SU-DHL-6 (cell line): ENCODE measurements around the gene AQR.
"Not testable (repeated sequence)": the region's sequence is repeated elsewhere in the genome, so short reads cannot be mapped to it uniquely, and the experiment has no call there.

ENCODE experiments used
- H2AFZ ChIP-seq: fragments of 200-600 bp; sonication (generic); 2 replicates; pipeline ENCODE4 v1.6.1; 2014; ENCODE audit warnings: low read depth, mild to moderate bottlenecking, moderate library complexity, mixed read lengths, antibody characterized with exemption, low read length; ENCODE audit not compliant: severe bottlenecking
- H3F3A ChIP-seq: fragments of 200-600 bp; shearing (Covaris generic); 2 replicates; pipeline ENCODE4 v1.6.0; 2016; ENCODE audit warnings: antibody characterized with exemption, mild to moderate bottlenecking; ENCODE audit not compliant: insufficient read depth
- H3K27ac ChIP-seq: fragments of 200-600 bp; sonication (generic); 2 replicates; pipeline ENCODE4 v1.5.1; 2016; ENCODE audit warnings: low read depth, mild to moderate bottlenecking, low read length, moderate library complexity, mixed read lengths
- H3K27me3 ChIP-seq: fragments of 200-600 bp; sonication (generic), shearing (Covaris generic); 2 replicates; pipeline ENCODE4 v1.6.0; 2014; ENCODE audit warnings: mild to moderate bottlenecking, low read length
- H3K36me3 ChIP-seq: fragments of 200-600 bp; sonication (generic); 2 replicates; pipeline ENCODE4 v1.6.1; 2014; ENCODE audit warnings: mild to moderate bottlenecking, low read length, mixed read lengths
- H3K4me2 ChIP-seq: fragments of 300-600, 200-600 bp; shearing (Covaris generic), sonication (generic); 2 replicates; pipeline ENCODE4 v1.6.0; 2014; ENCODE audit warnings: low read length, low read depth, mild to moderate bottlenecking; ENCODE audit not compliant: poor library complexity, severe bottlenecking
- H3K4me3 ChIP-seq: fragments of 200-600 bp; sonication (generic); 2 replicates; pipeline ENCODE4 v1.5.1; 2014; ENCODE audit warnings: antibody characterized with exemption, low read length, mild to moderate bottlenecking, mixed read lengths; ENCODE audit not compliant: insufficient read depth, poor library complexity, severe bottlenecking
- H3K79me2 ChIP-seq: fragments of 200-600 bp; sonication (generic); 2 replicates; pipeline ENCODE4 v1.6.1; 2014; ENCODE audit warnings: mild to moderate bottlenecking, low read length, moderate library complexity; ENCODE audit not compliant: insufficient read depth
- H3K9ac ChIP-seq: fragments of 200-600 bp; sonication (generic); 2 replicates; pipeline ENCODE4 v1.7.0; 2014; ENCODE audit warnings: mild to moderate bottlenecking, low read length
- H3K9me2 ChIP-seq: fragments of 200-600 bp; sonication (generic); replicated peaks from 2 replicates; pipeline ENCODE4 v1.6.1; 2014; ENCODE audit warnings: low read length; ENCODE audit not compliant: insufficient read depth
- H3K9me3 ChIP-seq: fragments of 200-600 bp; sonication (generic); 2 replicates; pipeline ENCODE4 v1.6.1; 2014; ENCODE audit warnings: low read length, mixed read lengths; ENCODE audit not compliant: insufficient read depth
- H4K20me1 ChIP-seq: fragments of 200-600 bp; sonication (generic); 2 replicates; pipeline ENCODE4 v1.6.1; 2014; ENCODE audit warnings: low read depth, mild to moderate bottlenecking, antibody characterized with exemption, low read length, moderate library complexity, mixed read lengths
- EZH2phosphoT487 ChIP-seq: fragments of 200-600 bp; sonication (generic), shearing (Covaris generic); conservative IDR thresholded peaks from 2 replicates; pipeline ENCODE4 v1.6.1; 2018; ENCODE audit warnings: mild to moderate bottlenecking, antibody characterized with exemption, low read length, moderate library complexity, mixed read lengths
- TF ChIP-seq, protein P1 (sequence below): fragments of 200-600 bp; sonication (generic); IDR thresholded peaks from one replicate; pipeline ENCODE4 v1.5.1; 2017; ENCODE audit warnings: antibody characterized with exemption, mild to moderate bottlenecking, low read length, moderate library complexity; ENCODE audit not compliant: insufficient read depth, poor library complexity, severe bottlenecking

The AQR gene

DNA sequence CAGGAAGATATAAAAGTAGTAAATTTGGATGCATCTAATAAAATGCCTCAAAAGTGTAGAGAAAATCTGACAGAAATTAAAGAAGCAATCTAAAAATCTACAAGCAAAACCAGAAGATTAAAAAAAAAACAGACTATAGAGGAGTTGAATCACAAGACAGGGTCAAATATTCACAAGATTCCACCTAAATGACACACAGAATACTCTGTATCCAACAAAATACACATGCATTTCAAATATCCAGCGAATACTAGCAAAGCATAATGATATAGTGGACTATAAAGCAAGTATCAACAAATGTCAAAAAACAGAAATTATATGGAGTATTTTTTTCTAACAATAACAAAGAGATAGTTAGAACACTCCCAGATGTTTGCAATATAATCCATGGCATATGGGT is 153.7 kb downstream of the AQR start:
- Histone ChIP-seq H3F3A (no peaks in the 10 kb centered on the region), H3K9me2 (no peaks in the 10 kb centered on the region), H3K79me2 (no peaks in the 10 kb centered on the region), H3K36me3 (no peaks in the 10 kb centered on the region), H3K27me3 (no peaks in the 10 kb centered on the region), H3K4me3 (no peak overlapping the region), H4K20me1 (no peaks in the 10 kb centered on the region), H3K9me3 (no peaks in the 10 kb centered on the region), H2AFZ (no peak overlapping the region), H3K9ac (no peak overlapping the region), H3K27ac (no peak overlapping the region), H3K4me2 (no peak overlapping the region)
- TF ChIP-seq EZH2phosphoT487, result no peak
- TF ChIP-seq, protein P1, sequence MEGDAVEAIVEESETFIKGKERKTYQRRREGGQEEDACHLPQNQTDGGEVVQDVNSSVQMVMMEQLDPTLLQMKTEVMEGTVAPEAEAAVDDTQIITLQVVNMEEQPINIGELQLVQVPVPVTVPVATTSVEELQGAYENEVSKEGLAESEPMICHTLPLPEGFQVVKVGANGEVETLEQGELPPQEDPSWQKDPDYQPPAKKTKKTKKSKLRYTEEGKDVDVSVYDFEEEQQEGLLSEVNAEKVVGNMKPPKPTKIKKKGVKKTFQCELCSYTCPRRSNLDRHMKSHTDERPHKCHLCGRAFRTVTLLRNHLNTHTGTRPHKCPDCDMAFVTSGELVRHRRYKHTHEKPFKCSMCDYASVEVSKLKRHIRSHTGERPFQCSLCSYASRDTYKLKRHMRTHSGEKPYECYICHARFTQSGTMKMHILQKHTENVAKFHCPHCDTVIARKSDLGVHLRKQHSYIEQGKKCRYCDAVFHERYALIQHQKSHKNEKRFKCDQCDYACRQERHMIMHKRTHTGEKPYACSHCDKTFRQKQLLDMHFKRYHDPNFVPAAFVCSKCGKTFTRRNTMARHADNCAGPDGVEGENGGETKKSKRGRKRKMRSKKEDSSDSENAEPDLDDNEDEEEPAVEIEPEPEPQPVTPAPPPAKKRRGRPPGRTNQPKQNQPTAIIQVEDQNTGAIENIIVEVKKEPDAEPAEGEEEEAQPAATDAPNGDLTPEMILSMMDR, result no peak

DNA sequence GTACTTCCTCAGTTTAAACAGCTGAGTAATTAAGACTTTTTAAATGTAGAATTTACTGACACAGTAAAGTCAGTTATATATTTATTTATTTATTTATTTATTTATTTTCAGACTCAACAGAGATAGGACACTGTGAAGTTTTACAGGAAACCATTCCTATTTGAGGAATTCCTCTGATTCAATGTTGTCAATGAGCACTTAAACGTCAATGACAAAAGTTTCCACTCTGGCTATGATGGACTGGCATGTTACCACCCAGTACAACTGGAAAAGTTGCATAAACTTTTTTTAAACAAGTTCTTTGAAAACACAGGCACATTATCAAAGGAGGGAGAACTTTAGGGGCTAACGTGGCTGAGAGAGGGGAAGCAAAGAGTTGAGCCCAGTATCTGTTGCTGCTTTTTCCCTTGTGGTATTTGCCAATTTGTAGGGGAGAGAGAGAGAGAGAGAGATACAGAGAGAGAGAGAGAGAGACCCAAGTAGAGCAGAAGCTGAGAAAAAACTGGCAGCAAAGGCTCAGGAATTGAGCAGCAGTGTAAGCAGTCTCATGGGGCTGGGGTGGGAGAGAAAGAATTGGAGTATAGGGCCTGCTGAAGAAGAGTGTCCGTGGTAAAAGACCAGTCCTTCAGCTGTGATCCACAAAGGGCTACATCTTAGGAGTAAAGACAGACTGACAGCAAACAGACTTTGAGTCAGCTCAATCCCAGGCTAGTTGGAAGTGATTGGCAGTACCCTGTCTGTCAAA is 155.9 kb downstream of the AQR start:
- Histone ChIP-seq H3K4me2 (no peak overlapping the region), H3K4me3 (no peak overlapping the region), H3K79me2 (no peaks in the 10 kb centered on the region), H2AFZ (no peak overlapping the region), H3F3A (no peaks in the 10 kb centered on the region), H3K27ac (no peak overlapping the region), H4K20me1 (no peaks in the 10 kb centered on the region), H3K36me3 (no peaks in the 10 kb centered on the region), H3K27me3 (no peaks in the 10 kb centered on the region), H3K9me3 (no peaks in the 10 kb centered on the region), H3K9me2 (no peaks in the 10 kb centered on the region), H3K9ac (no peak overlapping the region)
- TF ChIP-seq EZH2phosphoT487, result no peak
- TF ChIP-seq, protein P1, result no peak

DNA sequence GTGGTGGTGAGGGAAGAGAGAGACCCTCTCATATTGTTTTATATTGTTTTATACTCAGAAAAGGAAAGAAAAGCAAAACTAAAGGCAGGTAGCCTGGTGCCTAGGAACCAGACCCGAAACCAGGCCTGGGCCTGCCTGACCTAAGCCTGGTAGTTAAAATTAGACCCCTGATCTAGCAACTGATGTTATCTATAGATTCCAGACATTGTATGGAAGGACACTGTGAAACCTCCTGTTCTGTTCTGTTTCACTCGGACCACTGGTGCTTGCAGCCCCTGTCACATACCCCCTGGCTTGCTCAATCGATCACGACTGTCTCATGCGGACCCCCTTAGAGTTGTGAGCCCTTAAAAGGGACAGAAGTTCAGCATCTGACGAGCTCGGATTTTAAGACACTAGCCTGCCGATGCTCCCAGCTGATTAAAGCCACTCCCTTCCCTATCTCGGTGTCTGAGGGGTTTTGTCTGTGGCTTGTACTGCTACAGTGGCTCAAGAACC is 156.6 kb downstream of the AQR start:
- not testable (repeated sequence) for H3K9me2 ChIP-seq, H3F3A ChIP-seq, H3K27ac ChIP-seq, H4K20me1 ChIP-seq, H3K4me3 ChIP-seq, H3K36me3 ChIP-seq, H3K9ac ChIP-seq, H3K79me2 ChIP-seq, H2AFZ ChIP-seq, H3K27me3 ChIP-seq, H3K4me2 ChIP-seq, H3K9me3 ChIP-seq

DNA sequence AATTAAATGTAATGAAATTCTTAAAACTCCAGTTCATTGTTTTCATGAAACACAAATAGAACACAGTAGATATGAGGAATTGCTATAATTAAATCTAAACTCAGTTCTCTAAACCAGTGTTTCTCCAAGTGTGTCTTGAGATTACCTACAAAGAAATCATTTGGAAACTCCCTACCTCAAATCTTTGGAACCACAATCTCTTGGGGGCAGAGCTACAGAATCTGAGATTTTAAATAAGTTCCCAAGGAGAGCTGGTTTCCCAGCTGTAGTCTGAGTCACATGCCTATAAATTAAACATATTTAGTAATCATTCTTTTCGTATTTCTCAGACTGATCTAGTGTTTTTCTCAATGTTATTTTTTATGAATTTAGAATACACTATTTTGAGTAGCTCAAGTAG is 157.2 kb downstream of the AQR start:
- Histone ChIP-seq H3K9ac (no peak overlapping the region), H3K27ac (no peak overlapping the region)
- TF ChIP-seq, protein P1, result no peak
- no peak for TF ChIP-seq EZH2phosphoT487

More for the DNA sequence above, 157.2 kb downstream of the AQR start:
- H3K9me3 ChIP-seq, result no peaks in the 10 kb centered on the region
- H3K27me3 ChIP-seq, result no peaks in the 10 kb centered on the region
- H3K4me3 ChIP-seq, result no peak overlapping the region
- no peaks in the 10 kb centered on the region for H3K36me3 ChIP-seq
- H3K4me2 ChIP-seq, result no peak overlapping the region
- H3K9me2 ChIP-seq, result no peaks in the 10 kb centered on the region
- H2AFZ ChIP-seq, result no peak overlapping the region
- no peaks in the 10 kb centered on the region for H3F3A ChIP-seq
- no peaks in the 10 kb centered on the region for H3K79me2 ChIP-seq
- H4K20me1 ChIP-seq, result no peaks in the 10 kb centered on the region
